VCaP (cell line): ENCODE results near the gene VCAN.

Experiments
- H3K27ac ChIP-seq: fragments of 450-650 bp; 2 replicates; pipeline ENCODE4 v1.5.1; 2017
- CTCF ChIP-seq: fragments of 450-650 bp; conservative IDR thresholded peaks from 2 replicates; pipeline ENCODE4 v1.5.1; 2017; ENCODE audit warnings: mild to moderate bottlenecking, moderate library complexity

The VCAN gene

GRCh38 chr5:83469075-83469474 lies 2.5 kb upstream of the VCAN start:
- TF ChIP-seq CTCF, result no peak
- H3K27ac ChIP-seq, result no peak overlapping the region

- no peak for TF ChIP-seq CTCF
- no peak overlapping the region for H3K27ac ChIP-seq
Observed at GRCh38 chr5:83470526-83471404, 779 bp upstream of the VCAN start.

- no peak for TF ChIP-seq CTCF
- H3K27ac ChIP-seq, result no peak overlapping the region
Observed at GRCh38 chr5:83472213-83472507, 616 bp downstream of the VCAN start.

GRCh38 chr5:83472508-83473345 lies 1.2 kb downstream of the VCAN start:
- H3K27ac ChIP-seq, result no peak overlapping the region
- TF ChIP-seq CTCF, result no peak

GRCh38 chr5:83473346-83474160 lies 2.0 kb downstream of the VCAN start:
- H3K27ac ChIP-seq, result no peak overlapping the region

GRCh38 chr5:83474161-83474796 lies 2.7 kb downstream of the VCAN start:
- TF ChIP-seq CTCF, result no peak
- H3K27ac ChIP-seq, result no peak overlapping the region

More at GRCh38 chr5:83473346-83474160, 2.0 kb downstream of the VCAN start:
- peak; percentile 72 for TF ChIP-seq CTCF
